ENCODE measurements around the gene ZBTB48. TPM values are rescaled to one million over a fixed set of nuclear protein-coding genes. Genes with fewer than 3 reads are reported as not detected.

ZBTB48 gene
- total RNA-seq, 1 experiment from 2014 or later: 41.9 TPM

GRCh38 chr1:6554031-6554906 lies 25.5 kb upstream of the ZBTB48 start, which contains the start of gene NOL9 (continued):
- TF ChIP-seq POLR2AphosphoS5 (IDR thresholded peaks at IDR 0.05; ENCODE audit: low read depth, low read length) (peak; percentile 93), SRF (IDR thresholded peaks at IDR 0.05; ENCODE audit: low read depth) (no peak; the same call in 1 of the 2 replicates), EGR1 (IDR thresholded peaks at IDR 0.05; ENCODE audit: low read depth) (no peak), ZFX (IDR thresholded peaks at IDR 0.05) (peak; percentile 84), TCF7L2 (IDR thresholded peaks at IDR 0.05; ENCODE audit: borderline replicate concordance, extremely low read depth, insufficient read depth, insufficient read length) (peak; percentile 27), CTCF (IDR thresholded peaks at IDR 0.05 in 2 of 3, conservative IDR thresholded peaks at IDR 0.05 in 1 of 3; ENCODE audit: borderline replicate concordance in 1 of 3, insufficient read depth in 1 of 3, low read depth in 2 of 3, low read length in 2 of 3) (peak; percentile 81 to 89 (median 88)), FOSL1 (IDR thresholded peaks at IDR 0.05; ENCODE audit: low read depth) (no peak), SIN3A (IDR thresholded peaks at IDR 0.05; ENCODE audit: low read depth) (peak; percentile 73), MAX (IDR thresholded peaks at IDR 0.05) (peak; percentile 66; the same call in 1 of the 2 replicates), ELF1 (IDR thresholded peaks at IDR 0.05; ENCODE audit: borderline replicate concordance, low read depth) (no peak), REST (IDR thresholded peaks at IDR 0.05; ENCODE audit: low read depth) (no peak)

Measured in HCT116 (cell line).